Omental fat pad (tissue), 4 donors: ENCODE data around the gene YAP1. TPM values are rescaled to one million over a fixed set of nuclear protein-coding genes. Genes with fewer than 3 reads are reported as not detected.

Experiments used
- ATAC-seq: fragments of 150-250 bp; one replicate; pipeline ENCODE4 v1.9.1; 2016; ENCODE audit warnings: mild to moderate bottlenecking, moderate library complexity; ENCODE audit not compliant: low FRiP score
- DNase-seq: peaks from one replicate; pipeline ENCODE4 v3.0.0-alpha.2; 2019; ENCODE audit warnings: low spot score
- total RNA-seq, 4 donors: library from RNA; depleted of rRNA; stranded (reverse); fragments of >200 nt; gene quantifications; one replicate each; pipeline ENCODE4 v1.1.0, GENCODE V29; 2016
- TF ChIP-seq, protein P1 (sequence below), 3 donors: fragments of 450-650 bp; IDR thresholded peaks; one replicate each; pipeline ENCODE4 v1.5.1; 2016 to 2017; ENCODE audit warnings: antibody characterized with exemption in 3 of 3, mild to moderate bottlenecking in 3 of 3, moderate library complexity in 2 of 3

The YAP1 gene
- total RNA-seq, 4 donors from 2014 or later, result 102 to 152 (median 130) TPM

DNA sequence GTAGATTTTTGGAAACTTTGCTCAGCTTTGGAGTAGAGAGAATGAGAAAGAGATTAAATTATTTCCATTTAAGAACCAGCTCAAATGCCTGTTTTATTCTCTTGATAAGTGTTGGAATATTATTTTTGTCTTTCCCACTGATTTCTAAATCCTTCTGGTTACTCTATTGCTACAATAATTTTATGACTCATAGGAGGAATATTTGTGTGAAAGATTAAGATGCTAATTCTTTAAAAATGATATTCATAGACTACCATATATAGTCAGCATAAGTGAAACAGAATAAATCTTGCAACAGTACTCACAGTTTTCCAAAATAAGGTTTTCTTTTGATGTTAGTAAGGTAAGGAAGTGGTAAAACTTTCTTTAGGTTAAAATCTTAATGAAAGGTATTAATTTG, 60.9 kb downstream of the YAP1 start:
- peak; percentile 74 for ATAC-seq

DNA sequence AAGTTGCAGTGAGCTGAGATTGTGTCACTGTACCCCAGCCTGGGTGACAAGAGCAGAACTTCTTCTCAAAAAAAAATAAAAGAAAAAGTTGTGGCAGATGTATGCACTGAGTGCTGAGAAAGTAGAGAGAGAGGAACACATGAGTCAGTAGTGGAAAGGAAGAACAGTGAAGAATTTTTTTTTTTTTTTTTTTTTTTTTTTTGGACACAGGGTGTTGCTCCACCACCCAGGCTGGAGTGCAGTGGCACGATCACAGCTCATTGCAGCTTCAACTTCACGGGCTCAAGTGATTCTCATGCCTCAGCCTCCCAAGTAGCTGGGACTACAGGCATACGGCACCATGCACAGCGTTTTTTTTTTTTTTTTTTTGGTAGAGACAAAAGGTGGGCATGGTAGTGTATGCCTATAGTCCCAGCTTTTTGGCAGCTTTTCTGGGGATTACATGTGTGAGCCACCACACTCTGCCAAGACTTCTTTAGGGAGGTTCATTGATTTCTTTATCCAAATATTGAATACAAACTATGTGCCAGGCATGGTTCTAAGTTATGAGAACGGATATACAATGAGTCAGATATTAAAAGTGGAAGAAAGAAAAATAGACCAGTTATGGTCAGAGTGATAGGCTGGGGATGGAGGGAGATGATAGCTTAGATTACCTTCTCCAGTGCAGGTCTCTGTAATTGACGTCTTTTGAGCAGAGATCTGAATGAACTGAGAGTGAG, 62.0 kb downstream of the YAP1 start:
- no peak for DNase-seq
- TF ChIP-seq, protein P1, sequence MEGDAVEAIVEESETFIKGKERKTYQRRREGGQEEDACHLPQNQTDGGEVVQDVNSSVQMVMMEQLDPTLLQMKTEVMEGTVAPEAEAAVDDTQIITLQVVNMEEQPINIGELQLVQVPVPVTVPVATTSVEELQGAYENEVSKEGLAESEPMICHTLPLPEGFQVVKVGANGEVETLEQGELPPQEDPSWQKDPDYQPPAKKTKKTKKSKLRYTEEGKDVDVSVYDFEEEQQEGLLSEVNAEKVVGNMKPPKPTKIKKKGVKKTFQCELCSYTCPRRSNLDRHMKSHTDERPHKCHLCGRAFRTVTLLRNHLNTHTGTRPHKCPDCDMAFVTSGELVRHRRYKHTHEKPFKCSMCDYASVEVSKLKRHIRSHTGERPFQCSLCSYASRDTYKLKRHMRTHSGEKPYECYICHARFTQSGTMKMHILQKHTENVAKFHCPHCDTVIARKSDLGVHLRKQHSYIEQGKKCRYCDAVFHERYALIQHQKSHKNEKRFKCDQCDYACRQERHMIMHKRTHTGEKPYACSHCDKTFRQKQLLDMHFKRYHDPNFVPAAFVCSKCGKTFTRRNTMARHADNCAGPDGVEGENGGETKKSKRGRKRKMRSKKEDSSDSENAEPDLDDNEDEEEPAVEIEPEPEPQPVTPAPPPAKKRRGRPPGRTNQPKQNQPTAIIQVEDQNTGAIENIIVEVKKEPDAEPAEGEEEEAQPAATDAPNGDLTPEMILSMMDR (IDR thresholded peaks at IDR 0.05), result no peak
- peak; percentile 62 for ATAC-seq

More for the DNA sequence above, 60.9 kb downstream of the YAP1 start:
- DNase-seq, result no peak
- TF ChIP-seq, protein P1 (IDR thresholded peaks at IDR 0.05), result no peak

DNA sequence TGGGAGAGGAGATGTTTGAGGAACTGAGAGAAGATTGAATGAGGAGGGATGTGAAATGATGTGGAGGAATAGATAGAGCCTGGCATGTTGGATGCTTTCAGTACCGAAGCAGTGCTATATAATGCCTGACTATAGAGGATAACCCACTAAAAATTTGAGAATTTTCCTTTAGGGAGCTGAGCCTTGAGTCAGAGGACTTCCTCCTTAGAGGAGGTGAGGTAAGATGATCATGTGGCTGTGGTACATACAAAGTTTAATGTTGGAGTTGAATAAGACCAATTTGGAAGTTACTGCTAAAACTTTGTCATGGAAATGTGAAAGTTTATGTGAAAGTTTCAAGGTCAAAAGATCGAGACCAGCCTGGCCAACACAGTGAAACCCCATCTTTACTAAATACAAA, 66.9 kb downstream of the YAP1 start:
- ATAC-seq, result no peak
- TF ChIP-seq, protein P1 (IDR thresholded peaks at IDR 0.05), result no peak
- DNase-seq, result no peak

DNA sequence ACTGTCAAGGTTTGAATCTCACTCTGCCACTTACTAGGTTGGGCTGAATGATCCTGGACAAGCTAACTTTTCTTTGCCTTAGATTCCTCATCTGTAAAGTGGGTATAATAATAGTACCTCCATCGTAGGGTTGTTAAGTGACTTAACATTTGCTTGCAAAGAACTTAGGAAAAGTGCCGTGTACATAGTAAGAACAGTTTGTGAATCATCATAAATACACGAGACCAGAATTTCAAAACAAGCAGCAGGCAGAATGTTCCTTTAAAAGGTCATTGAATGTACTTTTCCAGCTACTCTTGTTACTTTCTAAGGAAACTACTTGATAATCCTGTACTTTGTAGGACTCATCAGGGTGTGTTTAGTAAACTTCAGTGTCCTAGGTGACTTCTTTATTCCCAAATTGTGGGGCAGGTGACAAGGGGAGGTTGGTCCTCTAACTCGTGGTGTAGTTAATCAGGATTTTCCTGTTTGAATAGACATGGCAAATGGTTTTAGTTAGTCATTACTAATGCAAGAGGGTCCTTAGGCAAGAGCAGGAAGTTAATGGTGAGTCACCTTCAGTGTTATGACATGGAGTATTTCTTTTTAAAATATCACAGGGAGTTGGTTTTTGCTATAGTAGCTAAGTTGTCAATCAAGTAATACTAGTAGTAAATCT, 67.9 kb downstream of the YAP1 start:
- DNase-seq (no peak), ATAC-seq (peak; percentile 88)
- TF ChIP-seq, protein P1 (IDR thresholded peaks at IDR 0.05), result no peak

DNA sequence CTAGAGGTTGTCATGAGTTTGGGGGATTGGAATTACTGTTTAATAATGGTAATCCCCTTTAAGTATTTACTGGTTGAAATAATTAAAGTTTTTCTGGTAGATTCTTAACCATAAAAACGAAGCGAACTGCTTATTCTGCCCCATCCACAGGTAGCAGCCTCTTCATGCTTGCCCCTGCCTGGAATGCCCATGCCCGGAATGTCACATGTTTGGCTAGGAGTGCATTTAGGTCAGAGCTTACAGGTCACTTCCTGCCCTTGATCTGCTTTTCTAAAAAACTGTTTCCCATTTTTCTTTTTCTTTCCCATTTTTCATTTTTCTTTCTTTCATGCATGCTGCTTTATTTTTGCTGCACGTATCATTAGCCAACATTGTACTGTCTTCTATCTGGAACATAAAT, 69.1 kb downstream of the YAP1 start:
- TF ChIP-seq, protein P1 (IDR thresholded peaks at IDR 0.05), result no peak
- no peak for ATAC-seq
- no peak for DNase-seq

DNA sequence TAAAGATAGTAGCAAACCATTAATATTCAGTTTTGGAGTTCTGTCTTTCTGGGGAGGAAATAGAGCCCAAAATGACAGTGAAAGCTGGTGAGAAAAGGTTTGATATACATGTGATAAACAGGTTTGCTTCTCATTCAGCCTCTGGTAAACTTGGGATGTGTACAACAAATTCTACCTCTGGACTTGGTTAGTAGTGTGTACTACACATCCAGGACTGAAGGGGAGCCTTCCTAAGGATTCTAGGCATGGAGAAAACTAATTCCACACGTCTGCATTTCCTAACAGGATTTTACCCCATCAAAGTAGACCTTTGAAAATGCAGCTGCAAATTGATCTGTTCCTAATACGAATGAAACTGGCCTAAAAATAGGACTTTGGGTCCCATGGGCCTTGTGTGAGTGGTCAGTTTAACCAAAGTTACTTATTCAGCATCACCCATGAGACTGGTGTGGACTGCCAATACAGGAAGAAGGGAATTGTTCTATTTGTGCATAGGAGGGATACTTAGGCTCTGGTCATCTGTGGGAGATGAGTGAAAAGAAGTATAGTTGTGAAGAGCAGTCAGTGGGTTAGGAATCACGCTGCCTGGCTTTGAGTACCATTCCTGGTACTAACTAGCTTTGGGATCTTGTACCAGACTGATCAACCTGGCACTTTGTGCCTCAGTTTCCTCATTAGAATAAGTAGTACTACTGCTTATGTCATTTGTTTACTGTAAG, 74.2 kb downstream of the YAP1 start:
- TF ChIP-seq, protein P1 (IDR thresholded peaks at IDR 0.05), result no peak
- ATAC-seq, result no peak
- DNase-seq, result no peak
